ENCODE data around the gene GCG.

GCG gene

GRCh38 chr2:162182395-162182794 lies 30.3 kb upstream of the GCG start:
- Histone ChIP-seq H3K9me3 (ENCODE audit: insufficient read depth, low read length, severe bottlenecking) (no peaks in the 10 kb centered on the region), H2AFZ (ENCODE audit: low read depth, low read length) (no peak overlapping the region), H3K9ac (ENCODE audit: low read depth, low read length) (no peak overlapping the region), H3K4me3 (ENCODE audit: low read depth in 1 of 2, low read length in 2 of 2) (no peak overlapping the region), H4K20me1 (ENCODE audit: insufficient read depth, low read length) (no peaks in the 10 kb centered on the region), H3K79me2 (ENCODE audit: insufficient read depth, low read length) (no peaks in the 10 kb centered on the region), H3K27ac (ENCODE audit: low read length) (no peak overlapping the region), H3K4me2 (ENCODE audit: insufficient read depth, low read length) (no peak overlapping the region), H3K36me3 (ENCODE audit: insufficient read depth, low read length) (no peaks in the 10 kb centered on the region), H3K27me3 (ENCODE audit: insufficient read depth, low read length, poor library complexity) (no peaks in the 10 kb centered on the region), H3K4me1 (ENCODE audit: insufficient read depth, low read length) (peaks cover 8% of the 10 kb centered on the region; the same call in 1 of the 2 replicates)
- ATAC-seq (ENCODE audit: insufficient read depth, low read depth) (no peak), DNase-seq (no peak)
- no peak for TF ChIP-seq EZH2 (IDR thresholded peaks at IDR 0.05; ENCODE audit: borderline replicate concordance, low read depth, low read length, severe bottlenecking)
- no peak for TF ChIP-seq CTCF (IDR thresholded peaks at IDR 0.05; ENCODE audit: borderline replicate concordance, extremely low read depth, low read length, poor library complexity, severe bottlenecking)

- Histone ChIP-seq H3K79me2 (ENCODE audit: insufficient read depth, low read length) (no peaks in the 10 kb centered on the region), H3K9me3 (ENCODE audit: insufficient read depth, low read length, severe bottlenecking) (no peaks in the 10 kb centered on the region), H3K4me2 (ENCODE audit: insufficient read depth, low read length) (no peak overlapping the region), H3K27ac (ENCODE audit: low read length) (no peak overlapping the region), H4K20me1 (ENCODE audit: insufficient read depth, low read length) (no peaks in the 10 kb centered on the region), H3K4me1 (ENCODE audit: insufficient read depth, low read length) (no peaks in the 10 kb centered on the region), H3K36me3 (ENCODE audit: insufficient read depth, low read length) (no peaks in the 10 kb centered on the region), H3K4me3 (ENCODE audit: low read depth in 1 of 2, low read length in 2 of 2) (no peak overlapping the region), H2AFZ (ENCODE audit: low read depth, low read length) (no peak overlapping the region), H3K9ac (ENCODE audit: low read depth, low read length) (no peak overlapping the region), H3K27me3 (ENCODE audit: insufficient read depth, low read length, poor library complexity) (peaks cover 2% of the 10 kb centered on the region)
- no peak for ATAC-seq (ENCODE audit: insufficient read depth, low read depth)
- DNase-seq = no peak
- TF ChIP-seq EZH2 (IDR thresholded peaks at IDR 0.05; ENCODE audit: borderline replicate concordance, low read depth, low read length, severe bottlenecking) (no peak), CTCF (IDR thresholded peaks at IDR 0.05; ENCODE audit: borderline replicate concordance, extremely low read depth, low read length, poor library complexity, severe bottlenecking) (no peak)
Observed at GRCh38 chr2:162177301-162177700, 25.3 kb upstream of the GCG start.

DNA sequence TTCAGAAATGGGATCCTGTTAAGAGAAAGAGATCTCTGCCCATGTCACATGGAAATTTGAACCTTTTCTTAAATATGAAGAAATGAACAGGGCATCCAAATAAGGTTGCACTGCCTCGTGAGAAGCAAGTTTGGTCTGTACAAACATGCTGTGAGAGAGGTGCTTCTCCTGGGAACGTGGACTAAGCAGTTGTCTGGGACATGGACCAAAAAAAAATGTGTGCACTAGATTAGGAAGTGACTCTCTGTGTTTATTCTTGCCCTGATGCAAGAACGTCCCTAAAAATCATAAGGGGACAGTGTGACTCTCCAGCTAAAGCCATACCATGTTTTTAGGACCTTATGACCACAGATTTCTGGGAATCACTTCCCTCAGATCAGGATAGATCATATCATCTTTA lies 23.7 kb upstream of the GCG start:
- no peak overlapping the region for H2AFZ ChIP-seq (ENCODE audit: low read depth, low read length)
- H3K27me3 ChIP-seq (ENCODE audit: insufficient read depth, low read length, poor library complexity) = peaks cover 2% of the 10 kb centered on the region
- ATAC-seq (ENCODE audit: insufficient read depth, low read depth) = no peak
- no peak for TF ChIP-seq EZH2 (IDR thresholded peaks at IDR 0.05; ENCODE audit: borderline replicate concordance, low read depth, low read length, severe bottlenecking)
- no peak for TF ChIP-seq CTCF (IDR thresholded peaks at IDR 0.05; ENCODE audit: borderline replicate concordance, extremely low read depth, low read length, poor library complexity, severe bottlenecking)
- no peak overlapping the region for H3K27ac ChIP-seq (ENCODE audit: low read length)
- H3K4me1 ChIP-seq (ENCODE audit: insufficient read depth, low read length) = no peaks in the 10 kb centered on the region
- no peaks in the 10 kb centered on the region for H3K79me2 ChIP-seq (ENCODE audit: insufficient read depth, low read length)
- DNase-seq = no peak
- no peak overlapping the region for H3K4me3 ChIP-seq (ENCODE audit: low read depth in 1 of 2, low read length in 2 of 2)
- H3K4me2 ChIP-seq (ENCODE audit: insufficient read depth, low read length) = no peak overlapping the region
- H4K20me1 ChIP-seq (ENCODE audit: insufficient read depth, low read length) = no peaks in the 10 kb centered on the region
- no peaks in the 10 kb centered on the region for H3K9me3 ChIP-seq (ENCODE audit: insufficient read depth, low read length, severe bottlenecking)
- no peak overlapping the region for H3K9ac ChIP-seq (ENCODE audit: low read depth, low read length)
- no peaks in the 10 kb centered on the region for H3K36me3 ChIP-seq (ENCODE audit: insufficient read depth, low read length)

- DNase-seq (no peak), ATAC-seq (ENCODE audit: insufficient read depth, low read depth) (no peak)
- TF ChIP-seq CTCF (IDR thresholded peaks at IDR 0.05; ENCODE audit: borderline replicate concordance, extremely low read depth, low read length, poor library complexity, severe bottlenecking) = no peak
- TF ChIP-seq EZH2 (IDR thresholded peaks at IDR 0.05; ENCODE audit: borderline replicate concordance, low read depth, low read length, severe bottlenecking) = no peak
- Histone ChIP-seq H3K4me3 (ENCODE audit: low read depth in 1 of 2, low read length in 2 of 2) (no peak overlapping the region), H3K27ac (ENCODE audit: low read length) (no peak overlapping the region), H3K4me1 (ENCODE audit: insufficient read depth, low read length) (no peaks in the 10 kb centered on the region), H2AFZ (ENCODE audit: low read depth, low read length) (no peak overlapping the region), H3K79me2 (ENCODE audit: insufficient read depth, low read length) (no peaks in the 10 kb centered on the region), H3K27me3 (ENCODE audit: insufficient read depth, low read length, poor library complexity) (peaks cover 4% of the 10 kb centered on the region), H3K9ac (ENCODE audit: low read depth, low read length) (no peak overlapping the region), H4K20me1 (ENCODE audit: insufficient read depth, low read length) (no peaks in the 10 kb centered on the region), H3K9me3 (ENCODE audit: insufficient read depth, low read length, severe bottlenecking) (no peaks in the 10 kb centered on the region), H3K36me3 (ENCODE audit: insufficient read depth, low read length) (no peaks in the 10 kb centered on the region), H3K4me2 (ENCODE audit: insufficient read depth, low read length) (no peak overlapping the region)
Observed at GRCh38 chr2:162174746-162175145, 22.7 kb upstream of the GCG start.
